WTC11 (cell line): ENCODE results near the gene SORD. TPM values are rescaled to one million over a fixed set of nuclear protein-coding genes. Genes with fewer than 3 reads are reported as not detected.
"Not testable (repeated sequence)": the region's sequence is repeated elsewhere in the genome, so short reads cannot be mapped to it uniquely, and the experiment has no call there.

Experiments
- ATAC-seq: fragments of 200-7000 bp; cut with Tn5 transposase; 2 replicates; pipeline ENCODE4 v1.10.0; 2021; ENCODE audit warnings: mild to moderate bottlenecking, moderate library complexity
- CTCF ChIA-PET: fragments of 300-600 bp; sonication (Branson Sonifier 250); formaldehyde crosslinking; loops from one replicate; lab custom pipeline; 2021; ENCODE audit warnings: antibody characterized with exemption; lab: Charles Lee
- POLR2A ChIA-PET: fragments of 350-600 bp; sonication (Branson Sonifier 250); formaldehyde crosslinking; loops from one replicate; lab custom pipeline; 2021; ENCODE audit warnings: antibody characterized with exemption; lab: Charles Lee
- DNase-seq: peaks from one replicate; pipeline ENCODE4 v3.0.0; 2021; ENCODE audit warnings: low spot score
- H3K27ac Mint-ChIP-seq: 2 replicates; pipeline ENCODE4 v1.8.0; 2021; ENCODE audit warnings: mixed read lengths
- H3K27me3 Mint-ChIP-seq: 2 replicates; pipeline ENCODE4 v1.8.0; 2021; ENCODE audit warnings: low read depth, mild to moderate bottlenecking, moderate library complexity, mixed read lengths
- H3K36me3 Mint-ChIP-seq: 2 replicates; pipeline ENCODE4 v1.8.0; 2021; ENCODE audit warnings: mixed read lengths
- H3K4me1 Mint-ChIP-seq: 2 replicates; pipeline ENCODE4 v1.8.0; 2022; ENCODE audit warnings: mixed read lengths
- H3K4me3 Mint-ChIP-seq: 2 replicates; pipeline ENCODE4 v1.8.0; 2021; ENCODE audit warnings: mild to moderate bottlenecking, moderate library complexity, mixed read lengths
- H3K9me3 Mint-ChIP-seq: 2 replicates; pipeline ENCODE4 v1.8.0; 2021; ENCODE audit warnings: mixed read lengths
- CDX4 ChIP-seq: fragments of 250-450 bp; sonication (Bioruptor Pico); IDR thresholded peaks from 2 replicates; pipeline ENCODE4 v1.9.0; 2021; ENCODE audit warnings: moderate library complexity, mild to moderate bottlenecking, inconsistent platforms, borderline replicate concordance
- CTCF ChIP-seq: fragments of 200-600 bp; IDR thresholded peaks from 2 replicates; pipeline ENCODE4 v1.8.0; 2022; ENCODE audit warnings: antibody characterized with exemption
- EMX1 ChIP-seq: fragments of 250-450 bp; sonication (Bioruptor Pico); IDR thresholded peaks from 2 replicates; pipeline ENCODE4 v1.8.0; 2021; ENCODE audit warnings: mild to moderate bottlenecking
- FOXP1 ChIP-seq: sonication (generic); formaldehyde crosslinking; IDR thresholded peaks from 2 replicates; pipeline ENCODE4 v1.8.0; 2022; ENCODE audit warnings: missing genetic modification reagents, mild to moderate bottlenecking, moderate library complexity, borderline replicate concordance
- GABPB1 ChIP-seq: sonication (generic); formaldehyde crosslinking; IDR thresholded peaks from 2 replicates; pipeline ENCODE4 v1.8.1; 2023; ENCODE audit warnings: mild to moderate bottlenecking, missing genetic modification reagents
- GTF2I ChIP-seq: fragments of 250-450 bp; sonication (Bioruptor Pico); conservative IDR thresholded peaks from 2 replicates; pipeline ENCODE4 v1.4.0; 2021; ENCODE audit warnings: mild to moderate bottlenecking
- PREB ChIP-seq: sonication (generic); formaldehyde crosslinking; IDR thresholded peaks from 2 replicates; pipeline ENCODE4 v1.8.1; 2022; ENCODE audit warnings: mild to moderate bottlenecking, missing genetic modification reagents, moderate library complexity, borderline replicate concordance
- TEAD1 ChIP-seq: sonication (generic); formaldehyde crosslinking; IDR thresholded peaks from 2 replicates; pipeline ENCODE4 v1.8.0; 2022; ENCODE audit warnings: mild to moderate bottlenecking, missing genetic modification reagents
- USF1 ChIP-seq: sonication (generic); formaldehyde crosslinking; IDR thresholded peaks from 2 replicates; pipeline ENCODE4 v1.8.0; 2022; ENCODE audit warnings: mild to moderate bottlenecking, missing genetic modification reagents
- USF2 ChIP-seq: sonication (generic); formaldehyde crosslinking; IDR thresholded peaks from 2 replicates; pipeline ENCODE4 v1.8.1; 2023; ENCODE audit warnings: mild to moderate bottlenecking, missing genetic modification reagents, moderate library complexity
- ZBTB43 ChIP-seq: sonication (generic); formaldehyde crosslinking; IDR thresholded peaks from 2 replicates; pipeline ENCODE4 v1.8.1; 2023; ENCODE audit warnings: mild to moderate bottlenecking, missing genetic modification reagents
- ZMAT4 ChIP-seq: fragments of 250-450 bp; sonication (Bioruptor Pico); IDR thresholded peaks from 2 replicates; pipeline ENCODE4 v1.9.0; 2021; ENCODE audit warnings: mild to moderate bottlenecking
- ZNF396 ChIP-seq: fragments of 250-450 bp; sonication (Bioruptor Pico); IDR thresholded peaks from 2 replicates; pipeline ENCODE4 v1.8.0; 2021; ENCODE audit warnings: mild to moderate bottlenecking, moderate library complexity, borderline replicate concordance
- ZNF512 ChIP-seq: sonication (generic); formaldehyde crosslinking; IDR thresholded peaks from 2 replicates; pipeline ENCODE4 v1.8.1; 2022; ENCODE audit warnings: missing genetic modification reagents, borderline replicate concordance
- ZNF671 ChIP-seq: fragments of 250-450 bp; sonication (Bioruptor Pico); IDR thresholded peaks from 2 replicates; pipeline ENCODE4 v1.8.0; 2021; ENCODE audit warnings: mild to moderate bottlenecking
- total RNA-seq: library from RNA; stranded (reverse); gene quantifications from 3 replicates; pipeline ENCODE4 v1.2.3, GENCODE V29; 2021

Gene SORD
- total RNA-seq, 1 experiment from 2014 or later, result 46.2 TPM

GRCh38 chr15:45036812-45037781, 14.1 kb downstream of the SORD start:
- TF ChIP-seq GABPB1 (CRISPR knock-in tag) (0 out of 2 replicates have a peak, but pooled peaks have one; percentile 43), CTCF (peak; percentile 68)
- not testable (repeated sequence) for H3K27me3 Mint-ChIP-seq, H3K9me3 Mint-ChIP-seq, H3K4me3 Mint-ChIP-seq, H3K4me1 Mint-ChIP-seq, H3K27ac Mint-ChIP-seq
- ChIA-PET CTCF (interaction anchor here (0.6 to 1.3 kb wide), 9 partner anchors 13 to 374 kb away, joined by 3 to 7 read pairs (median 5); partner anchors contain the start of genes SORD, SPG11 and TERB2), POLR2A (interaction anchor here (0.6 kb wide), 1 partner anchor 68 kb away, joined by 5 read pairs; no protein-coding TSS in a partner anchor)
- peaks cover 22% of the 10 kb centered on the region for H3K36me3 Mint-ChIP-seq
- ATAC-seq (peak; percentile 94), DNase-seq (peak; percentile 78)

- no peak for TF ChIP-seq CDX4 (CRISPR knock-in tag)
- TF ChIP-seq ZNF396 (CRISPR knock-in tag), result no peak
- no peak for TF ChIP-seq USF2 (CRISPR knock-in tag)
- no peak for TF ChIP-seq PREB (CRISPR knock-in tag)
- TF ChIP-seq ZNF512 (CRISPR knock-in tag), result no peak
- TF ChIP-seq ZMAT4 (CRISPR knock-in tag), result no peak
- no peak for TF ChIP-seq TEAD1
- TF ChIP-seq EMX1, result no peak
- no peak for TF ChIP-seq ZBTB43
- TF ChIP-seq GTF2I, result no peak
- TF ChIP-seq USF1 (CRISPR knock-in tag), result no peak
- TF ChIP-seq ZNF671 (CRISPR knock-in tag), result no peak
- TF ChIP-seq FOXP1 (CRISPR knock-in tag), result no peak
- ChIA-PET POLR2A (no interaction called here), CTCF (interaction anchor here (0.6 to 1.4 kb wide), 3 partner anchors 69 to 85 kb away, joined by 3 to 5 read pairs (median 4); no protein-coding TSS in a partner anchor)
- H3K4me1 Mint-ChIP-seq, result no peaks in the 10 kb centered on the region
- no peak overlapping the region for H3K27ac Mint-ChIP-seq
- ATAC-seq, result no peak
- no peaks in the 10 kb centered on the region for H3K27me3 Mint-ChIP-seq
- H3K36me3 Mint-ChIP-seq, result peaks cover 22% of the 10 kb centered on the region
- H3K4me3 Mint-ChIP-seq, result no peak overlapping the region
- H3K9me3 Mint-ChIP-seq, result no peaks in the 10 kb centered on the region
- DNase-seq, result no peak
Observed at GRCh38 chr15:45037936-45038335, 14.9 kb downstream of the SORD start.

GRCh38 chr15:45040396-45040795, 17.4 kb downstream of the SORD start:
- ATAC-seq, DNase-seq, H3K27ac Mint-ChIP-seq, H3K4me3 Mint-ChIP-seq, POLR2A ChIA-PET, H3K4me1 Mint-ChIP-seq, H3K27me3 Mint-ChIP-seq, CTCF ChIA-PET, H3K9me3 Mint-ChIP-seq: not testable (repeated sequence)
- H3K36me3 Mint-ChIP-seq, result peaks cover 24% of the 10 kb centered on the region

GRCh38 chr15:45041538-45041937, 18.5 kb downstream of the SORD start:
- DNase-seq, H3K9me3 Mint-ChIP-seq, H3K4me3 Mint-ChIP-seq, H3K27me3 Mint-ChIP-seq, H3K4me1 Mint-ChIP-seq, H3K27ac Mint-ChIP-seq, POLR2A ChIA-PET, ATAC-seq: not testable (repeated sequence)
- H3K36me3 Mint-ChIP-seq, result peaks cover 18% of the 10 kb centered on the region
- CTCF ChIA-PET, result interaction anchor here (0.5 kb wide), 1 partner anchor 27 kb away, joined by 4 read pairs; no protein-coding TSS in a partner anchor

GRCh38 chr15:45042859-45043258, 19.9 kb downstream of the SORD start:
- H3K4me3 Mint-ChIP-seq, H3K27ac Mint-ChIP-seq, DNase-seq, H3K27me3 Mint-ChIP-seq, H3K9me3 Mint-ChIP-seq, ATAC-seq, CTCF ChIA-PET, H3K4me1 Mint-ChIP-seq, POLR2A ChIA-PET: not testable (repeated sequence)
- H3K36me3 Mint-ChIP-seq, result peaks cover 30% of the 10 kb centered on the region
